B cell (primary cell): ENCODE measurements around the gene PYCR2.

ENCODE experiments used
- CTCF ChIP-seq: fragments of 200-600 bp; IDR thresholded peaks from one replicate; pipeline ENCODE4 v1.8.0; 2022; ENCODE audit warnings: antibody characterized with exemption, mild to moderate bottlenecking
- EZH2 ChIP-seq: IDR thresholded peaks from 2 replicates; pipeline ENCODE4 v1.6.1; 2012; ENCODE audit warnings: borderline replicate concordance, low read depth, mild to moderate bottlenecking, moderate library complexity, low read length; ENCODE audit not compliant: insufficient read depth, poor library complexity, severe bottlenecking

- TF ChIP-seq CTCF (no peak), EZH2 (no peak)
Measured at GRCh38 chr1:225896937-225897549, 27.0 kb downstream of the PYCR2 start.
